ENCODE measurements around the gene PTPRZ1. TPM values are rescaled to one million over a fixed set of nuclear protein-coding genes. Genes with fewer than 3 reads are reported as not detected.

The PTPRZ1 gene
- total and polyA plus RNA-seq, 7 donors: 0.01 to 0.30 (median 0.08) TPM; not detected in 4

DNA sequence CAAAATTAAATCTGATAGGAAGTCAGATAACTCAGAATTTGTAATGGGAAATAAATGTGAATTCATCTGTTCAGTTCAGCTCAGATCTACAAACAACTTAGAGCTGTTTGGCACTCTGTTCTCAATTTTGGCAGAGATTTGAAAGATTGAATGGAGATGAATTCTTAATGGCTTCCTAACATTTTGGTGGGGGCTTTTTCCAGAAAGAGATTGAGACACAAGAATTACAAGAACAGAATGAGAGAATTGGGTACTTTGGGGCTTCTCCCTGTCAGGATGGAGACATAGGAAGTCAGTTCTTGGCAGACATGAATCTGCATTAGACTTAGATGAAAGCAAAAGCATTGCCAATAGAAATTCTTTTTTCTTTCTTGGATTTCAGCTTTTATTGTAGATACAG, 39.0 kb upstream of the PTPRZ1 start:
- Histone ChIP-seq H3K36me3 (ENCODE audit: insufficient read depth in 1 of 2, low read depth in 1 of 2) (no peaks in the 10 kb centered on the region), H3K27ac (no peak overlapping the region), H3K9me3 (no peaks in the 10 kb centered on the region), H3K4me1 (no peaks in the 10 kb centered on the region), H3K4me3 (no peak overlapping the region), H3K27me3 (ENCODE audit: insufficient read depth in 3 of 3, low read length in 2 of 3) (no peaks in the 10 kb centered on the region)
- DNase-seq: no peak
- TF ChIP-seq, protein P1, sequence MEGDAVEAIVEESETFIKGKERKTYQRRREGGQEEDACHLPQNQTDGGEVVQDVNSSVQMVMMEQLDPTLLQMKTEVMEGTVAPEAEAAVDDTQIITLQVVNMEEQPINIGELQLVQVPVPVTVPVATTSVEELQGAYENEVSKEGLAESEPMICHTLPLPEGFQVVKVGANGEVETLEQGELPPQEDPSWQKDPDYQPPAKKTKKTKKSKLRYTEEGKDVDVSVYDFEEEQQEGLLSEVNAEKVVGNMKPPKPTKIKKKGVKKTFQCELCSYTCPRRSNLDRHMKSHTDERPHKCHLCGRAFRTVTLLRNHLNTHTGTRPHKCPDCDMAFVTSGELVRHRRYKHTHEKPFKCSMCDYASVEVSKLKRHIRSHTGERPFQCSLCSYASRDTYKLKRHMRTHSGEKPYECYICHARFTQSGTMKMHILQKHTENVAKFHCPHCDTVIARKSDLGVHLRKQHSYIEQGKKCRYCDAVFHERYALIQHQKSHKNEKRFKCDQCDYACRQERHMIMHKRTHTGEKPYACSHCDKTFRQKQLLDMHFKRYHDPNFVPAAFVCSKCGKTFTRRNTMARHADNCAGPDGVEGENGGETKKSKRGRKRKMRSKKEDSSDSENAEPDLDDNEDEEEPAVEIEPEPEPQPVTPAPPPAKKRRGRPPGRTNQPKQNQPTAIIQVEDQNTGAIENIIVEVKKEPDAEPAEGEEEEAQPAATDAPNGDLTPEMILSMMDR (IDR thresholded peaks at IDR 0.05): no peak
- intact Hi-C loops (cut with DNase I): no loop called here
- ATAC-seq: no peak

DNA sequence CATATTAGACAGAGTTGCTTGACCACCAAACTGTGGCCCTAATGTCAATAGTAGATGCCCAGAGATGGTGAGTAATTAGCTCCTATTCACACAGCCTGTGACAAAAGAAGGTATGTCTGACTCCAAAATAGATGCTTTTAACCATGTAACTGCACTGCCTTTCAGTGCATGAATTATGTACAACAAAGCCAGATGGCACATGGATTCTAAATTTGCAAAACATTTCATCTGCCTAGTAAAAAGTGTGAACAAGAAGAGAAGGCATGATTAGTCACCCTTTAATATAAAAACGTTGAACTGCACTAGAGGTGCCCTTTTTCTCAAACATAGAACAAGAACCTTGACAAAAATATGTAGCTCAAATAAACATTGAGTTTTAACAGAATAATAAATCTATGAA, 35.5 kb upstream of the PTPRZ1 start:
- TF ChIP-seq, protein P1 (IDR thresholded peaks at IDR 0.05): no peak
- no peak for DNase-seq
- Histone ChIP-seq H3K27ac (no peak overlapping the region), H3K27me3 (ENCODE audit: insufficient read depth in 3 of 3, low read length in 2 of 3) (no peaks in the 10 kb centered on the region), H3K4me3 (no peak overlapping the region), H3K36me3 (ENCODE audit: insufficient read depth in 1 of 2, low read depth in 1 of 2) (no peaks in the 10 kb centered on the region), H3K9me3 (peaks cover 4% of the 10 kb centered on the region), H3K4me1 (no peaks in the 10 kb centered on the region)
- intact Hi-C loops (cut with DNase I): no loop called here
- WGBS, 3 donors: 15 to 18% (median 16%) methylated on average over 1 of the region's 1 CpG
- ATAC-seq: no peak

DNA sequence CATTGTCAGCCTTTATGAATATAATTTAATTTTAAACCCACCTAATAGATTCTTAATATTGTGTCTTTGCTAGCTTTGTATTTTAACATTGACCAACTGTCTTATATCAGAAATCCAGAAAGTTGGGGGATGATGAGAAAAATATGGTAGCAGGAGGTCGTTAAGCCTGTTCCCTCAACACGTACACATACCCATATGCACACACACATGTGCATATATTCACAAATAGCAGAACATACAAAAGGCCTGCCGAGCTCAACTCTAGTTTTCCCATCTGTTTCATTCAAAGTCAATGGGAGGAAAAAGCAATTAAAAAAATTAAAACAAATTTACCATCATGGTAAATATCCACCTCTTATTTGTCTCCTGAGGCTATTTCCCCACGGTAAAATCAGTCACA, 25.9 kb upstream of the PTPRZ1 start:
- TF ChIP-seq, protein P1 (IDR thresholded peaks at IDR 0.05): no peak
- ATAC-seq (no peak), DNase-seq (no peak)
- no peaks in the 10 kb centered on the region for H3K9me3 ChIP-seq
- 72 to 76% (median 72%) methylated on average over 4 of the region's 4 CpGs for WGBS, 3 donors
- no peak overlapping the region for H3K27ac ChIP-seq
- no peak overlapping the region for H3K4me3 ChIP-seq
- H3K36me3 ChIP-seq (ENCODE audit: insufficient read depth in 1 of 2, low read depth in 1 of 2): no peaks in the 10 kb centered on the region
- no peaks in the 10 kb centered on the region for H3K27me3 ChIP-seq (ENCODE audit: insufficient read depth in 3 of 3, low read length in 2 of 3)
- no peaks in the 10 kb centered on the region for H3K4me1 ChIP-seq
- intact Hi-C loops (cut with DNase I): no loop called here

DNA sequence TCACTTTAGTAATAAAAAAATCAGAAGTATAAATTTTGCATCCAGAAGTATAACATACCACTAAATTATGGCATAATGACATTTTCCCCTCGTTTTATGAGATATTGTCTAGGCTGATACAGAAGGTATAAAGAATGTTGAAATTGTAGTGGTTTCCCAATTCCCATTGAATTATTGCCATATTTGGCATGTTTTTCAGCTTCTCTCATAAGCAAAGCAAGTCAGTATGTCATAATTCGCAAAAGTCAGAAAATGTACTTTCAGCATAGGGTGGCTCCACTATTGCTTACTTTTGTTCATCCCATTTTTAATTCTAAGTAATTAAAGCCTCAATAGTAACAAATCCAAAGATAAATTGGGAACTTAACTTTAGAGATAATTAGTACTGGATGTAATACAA, 19.7 kb upstream of the PTPRZ1 start:
- H3K36me3 ChIP-seq (ENCODE audit: insufficient read depth in 1 of 2, low read depth in 1 of 2): no peaks in the 10 kb centered on the region
- H3K4me1 ChIP-seq: no peaks in the 10 kb centered on the region
- TF ChIP-seq, protein P1 (IDR thresholded peaks at IDR 0.05): no peak
- no peak overlapping the region for H3K4me3 ChIP-seq
- H3K27me3 ChIP-seq (ENCODE audit: insufficient read depth in 3 of 3, low read length in 2 of 3): no peaks in the 10 kb centered on the region
- no peaks in the 10 kb centered on the region for H3K9me3 ChIP-seq
- ATAC-seq (no peak), DNase-seq (no peak)
- no peak overlapping the region for H3K27ac ChIP-seq
- intact Hi-C loops (cut with DNase I): no loop called here
- 64 to 68% (median 67%) methylated on average over 2 of the region's 2 CpGs for WGBS, 3 donors

DNA sequence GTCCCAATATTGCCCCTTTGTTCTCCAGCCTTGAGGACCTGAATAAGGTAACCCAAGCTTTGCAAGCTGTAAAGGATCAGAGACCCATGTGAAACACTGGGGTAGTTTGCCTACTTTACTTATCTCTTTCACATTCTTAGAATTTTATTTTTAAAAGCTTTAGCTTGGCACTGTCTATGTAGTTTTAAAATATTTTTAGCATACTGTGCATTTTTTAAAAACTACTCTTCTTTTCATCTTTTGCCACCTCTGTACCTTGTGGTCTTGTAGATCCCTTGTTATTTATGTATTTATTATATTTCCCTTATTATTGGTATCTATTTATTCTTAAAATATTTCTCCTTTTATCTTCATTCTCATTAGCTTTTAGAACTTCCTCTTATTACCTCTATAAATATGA, 12.0 kb upstream of the PTPRZ1 start:
- Histone ChIP-seq H3K36me3 (ENCODE audit: insufficient read depth in 1 of 2, low read depth in 1 of 2) (no peaks in the 10 kb centered on the region), H3K4me1 (no peaks in the 10 kb centered on the region), H3K9me3 (no peaks in the 10 kb centered on the region), H3K27me3 (ENCODE audit: insufficient read depth in 3 of 3, low read length in 2 of 3) (no peaks in the 10 kb centered on the region), H3K27ac (no peak overlapping the region), H3K4me3 (no peak overlapping the region)
- DNase-seq (no peak), ATAC-seq (no peak)
- TF ChIP-seq, protein P1 (IDR thresholded peaks at IDR 0.05): no peak
- intact Hi-C loops (cut with DNase I): no loop called here
